Measurements from ENCODE around the gene HSPB1.

HSPB1 gene

GRCh38 chr7:76342222-76342621 is 39.7 kb downstream of the HSPB1 start:
- TF ChIP-seq CTCF (IDR thresholded peaks at IDR 0.05; ENCODE audit: insufficient read depth, missing control alignments) = no peak
- FAIRE-seq (no peak), DNase-seq (ENCODE audit: insufficient read length, low spot score) (no peak)

GRCh38 chr7:76343294-76343930 is 40.9 kb downstream of the HSPB1 start:
- DNase-seq (ENCODE audit: insufficient read length, low spot score) = no peak
- no peak for FAIRE-seq
- no peak for TF ChIP-seq CTCF (IDR thresholded peaks at IDR 0.05; ENCODE audit: insufficient read depth, missing control alignments)

GRCh38 chr7:76343931-76344321 is 41.5 kb downstream of the HSPB1 start:
- no peak for TF ChIP-seq CTCF (IDR thresholded peaks at IDR 0.05; ENCODE audit: insufficient read depth, missing control alignments)
- FAIRE-seq (no peak), DNase-seq (ENCODE audit: insufficient read length, low spot score) (no peak)

GRCh38 chr7:76346097-76346496 is 43.6 kb downstream of the HSPB1 start:
- no peak for FAIRE-seq
- TF ChIP-seq CTCF (IDR thresholded peaks at IDR 0.05; ENCODE audit: insufficient read depth, missing control alignments) = no peak
- DNase-seq (ENCODE audit: insufficient read length, low spot score) = no peak

- DNase-seq (ENCODE audit: insufficient read length, low spot score) = no peak
- no peak for FAIRE-seq
- no peak for TF ChIP-seq CTCF (IDR thresholded peaks at IDR 0.05; ENCODE audit: insufficient read depth, missing control alignments)
Observed at GRCh38 chr7:76346778-76347177, 44.3 kb downstream of the HSPB1 start.

- FAIRE-seq = no peak
- DNase-seq (ENCODE audit: insufficient read length, low spot score) = no peak
- no peak for TF ChIP-seq CTCF (IDR thresholded peaks at IDR 0.05; ENCODE audit: insufficient read depth, missing control alignments)
Observed at GRCh38 chr7:76347710-76348109, 45.2 kb downstream of the HSPB1 start.

GRCh38 chr7:76349313-76349885 is 46.9 kb downstream of the HSPB1 start:
- DNase-seq (ENCODE audit: insufficient read length, low spot score) (no peak), FAIRE-seq (no peak)
- no peak for TF ChIP-seq CTCF (IDR thresholded peaks at IDR 0.05; ENCODE audit: insufficient read depth, missing control alignments)

Measured in D721Med (cell line).